PC-3 (cell line): ENCODE data around the gene SNAP47. TPM values are rescaled to one million over a fixed set of nuclear protein-coding genes. Genes with fewer than 3 reads are reported as not detected.

Source experiments
- ATAC-seq: fragments of 200-7000 bp; cut with Tn5 transposase; 2 replicates; pipeline ENCODE4 v1.9.1; 2020; ENCODE audit warnings: mild to moderate bottlenecking, moderate library complexity
- BruUV-seq: library from RNA; stranded (reverse); fragments of 400-500 nt; replicated peaks from 2 replicates; lab custom pipeline; 2021; lab: Mats Ljungman, UMichigan
- CTCF ChIA-PET: fragments of 300-600 bp; sonication (Branson Sonifier 250); formaldehyde crosslinking; loops from one replicate; lab custom pipeline; 2022; ENCODE audit warnings: antibody characterized with exemption; lab: Charles Lee
- POLR2A ChIA-PET: fragments of 300-600 bp; sonication (Branson Sonifier 250); formaldehyde crosslinking; loops from one replicate; lab custom pipeline; 2022; ENCODE audit warnings: antibody characterized with exemption; ENCODE audit not compliant: unreplicated experiment; lab: Charles Lee
- DNase-seq: peaks from one replicate; pipeline ENCODE4 v3.0.0-alpha.2; 2015
- H2AFZ ChIP-seq: fragments of 300-600 bp; sonication (generic); 2 replicates; pipeline ENCODE4 v1.6.0; 2016; ENCODE audit warnings: antibody characterized with exemption, low read length
- H3F3A ChIP-seq: fragments of 300-600 bp; sonication (generic); one replicate; pipeline ENCODE4 v1.6.0; 2017; ENCODE audit warnings: antibody characterized with exemption, low read length, control low read depth, mild to moderate bottlenecking; ENCODE audit not compliant: unreplicated experiment
- H3K27ac ChIP-seq: fragments of 300-600 bp; sonication (generic); 2 replicates; pipeline ENCODE4 v1.5.1; 2016; ENCODE audit warnings: mild to moderate bottlenecking, low read length
- H3K27me3 ChIP-seq: fragments of 300-600 bp; sonication (generic); 2 replicates; pipeline ENCODE4 v1.6.1; 2016; ENCODE audit warnings: low read length, mixed read lengths
- H3K36me3 ChIP-seq: fragments of 300-600 bp; sonication (generic); 2 replicates; pipeline ENCODE4 v1.6.1; 2016; ENCODE audit warnings: low read depth, mixed run types, low read length, mixed read lengths
- H3K4me1 ChIP-seq: fragments of 300-600 bp; sonication (generic); 2 replicates; pipeline ENCODE4 v1.5.1; 2016; ENCODE audit warnings: low read length; ENCODE audit not compliant: insufficient read depth
- H3K4me2 ChIP-seq: fragments of 300-600 bp; sonication (generic); 2 replicates; pipeline ENCODE4 v1.6.0; 2016; ENCODE audit warnings: low read length
- H3K4me3 ChIP-seq: fragments of 300-600 bp; sonication (generic); 2 replicates; pipeline ENCODE4 v1.5.1; 2016; ENCODE audit warnings: mild to moderate bottlenecking, low read length, mixed read lengths
- H3K79me2 ChIP-seq: fragments of 300-600 bp; sonication (generic); 2 replicates; pipeline ENCODE4 v1.6.1; 2017; ENCODE audit warnings: low read length, mixed read lengths
- H3K9ac ChIP-seq: fragments of 300-600 bp; sonication (generic); 2 replicates; pipeline ENCODE4 v1.6.0; 2016; ENCODE audit warnings: mild to moderate bottlenecking, low read length
- H3K9me2 ChIP-seq: fragments of 300-600 bp; sonication (generic); replicated peaks from 2 replicates; pipeline ENCODE4 v1.6.1; 2016; ENCODE audit warnings: mixed run types, low read length, mixed read lengths
- H3K9me3 ChIP-seq: fragments of 300-600 bp; sonication (generic); 2 replicates; pipeline ENCODE4 v1.6.1; 2016; ENCODE audit warnings: low read length, mixed read lengths
- H4K20me1 ChIP-seq: fragments of 300-600 bp; sonication (generic); 2 replicates; pipeline ENCODE4 v1.6.1; 2016; ENCODE audit warnings: low read length, mixed read lengths
- EZH2 ChIP-seq: fragments of 300-600 bp; sonication (generic); IDR thresholded peaks from one replicate; pipeline ENCODE4 v1.6.1; 2017; ENCODE audit warnings: antibody characterized with exemption, mild to moderate bottlenecking, low read length; ENCODE audit not compliant: unreplicated experiment
- EZH2phosphoT487 ChIP-seq: fragments of 300-600 bp; sonication (generic); IDR thresholded peaks from 2 replicates; pipeline ENCODE4 v1.6.1; 2018; ENCODE audit warnings: mild to moderate bottlenecking, antibody characterized with exemption, low read length, borderline replicate concordance
- intact Hi-C: fragments of 100-400 bp; cut with micrococcal nuclease; formaldehyde crosslinking; loops from 2 replicates; pipeline ENCODE4 v1.9.0; 2023
- total RNA-seq: library from RNA; depleted of rRNA; stranded (reverse); fragments of >200 nt; gene quantifications from 2 replicates; pipeline ENCODE4 v1.2.3, GENCODE V29; 2014
- TF ChIP-seq, protein P1 (sequence below): fragments of 300-600 bp; sonication (generic); conservative IDR thresholded peaks from 2 replicates; pipeline ENCODE4 v1.5.1; 2017; ENCODE audit warnings: antibody characterized with exemption, low read depth, mild to moderate bottlenecking, low read length

Gene SNAP47
- total RNA-seq, 1 experiment from 2014 or later: 123 TPM

DNA sequence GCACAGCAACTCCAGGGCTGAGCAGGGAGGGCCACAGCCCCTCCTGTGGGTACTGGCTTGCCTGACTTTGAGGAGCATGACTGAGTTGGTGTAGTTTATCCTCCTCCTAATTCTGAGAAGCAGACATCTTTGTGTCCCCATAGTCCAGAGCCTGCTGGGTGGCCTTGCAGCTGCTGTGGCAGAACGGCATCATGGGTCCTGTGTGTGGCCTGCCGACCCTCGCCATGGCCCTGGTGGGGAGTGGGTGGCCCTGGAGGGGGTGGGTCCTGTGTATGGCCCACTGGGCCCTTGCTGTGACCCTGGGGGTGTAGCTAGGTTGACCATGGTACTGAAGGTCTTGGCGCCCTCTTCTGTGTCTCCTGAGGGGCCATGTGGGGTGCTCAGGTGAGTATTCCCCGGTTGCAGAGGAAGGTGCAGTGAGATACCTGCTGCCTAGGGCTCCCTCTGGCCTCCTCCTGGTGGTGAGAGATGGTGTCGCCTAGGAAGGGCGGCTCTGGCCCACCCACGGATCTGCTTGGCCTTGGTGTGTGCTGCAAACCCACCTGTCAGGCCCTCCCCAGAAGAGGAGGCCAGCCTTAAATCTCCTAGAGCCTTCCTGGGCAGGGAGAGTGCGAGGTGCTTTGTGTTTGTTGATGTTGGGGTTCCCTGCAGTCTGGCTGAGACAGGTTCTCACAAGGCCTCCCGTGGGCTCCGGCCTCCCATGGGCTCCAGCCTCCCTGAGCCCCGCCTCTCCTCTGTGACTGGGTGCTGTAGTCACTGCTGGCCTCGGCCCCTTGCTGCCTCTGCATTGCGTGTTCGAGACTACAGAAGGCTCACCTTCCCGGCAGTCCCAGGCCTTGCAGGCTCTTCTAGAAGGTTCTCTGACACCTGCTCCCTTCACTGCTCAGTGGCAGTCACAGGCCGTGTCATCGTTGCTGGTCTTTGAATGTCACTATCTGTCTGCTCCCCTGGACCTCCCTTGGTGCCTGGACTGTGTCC lies 7.8 kb downstream of the SNAP47 start:
- no TSS peak for BruUV-seq
- intact Hi-C loops: no loop called here
- Histone ChIP-seq H3K27ac (no peak overlapping the region), H3K4me2 (no peak overlapping the region), H3K36me3 (peaks cover 3% of the 10 kb centered on the region; the same call in 1 of the 2 replicates), H3K9me2 (no peaks in the 10 kb centered on the region), H3K27me3 (no peaks in the 10 kb centered on the region), H3K9ac (no peak overlapping the region), H2AFZ (no peak overlapping the region), H3F3A (no peaks in the 10 kb centered on the region), H3K4me3 (no peak overlapping the region), H4K20me1 (peaks cover 24% of the 10 kb centered on the region; the same call in 1 of the 2 replicates), H3K79me2 (peaks cover 97% of the 10 kb centered on the region), H3K4me1 (no peaks in the 10 kb centered on the region), H3K9me3 (no peaks in the 10 kb centered on the region)
- ATAC-seq: peak; percentile 41; the same call in 1 of the 2 replicates
- ChIA-PET POLR2A (no interaction called here), CTCF (no interaction called here)
- no peak for DNase-seq
- TF ChIP-seq EZH2phosphoT487 (no peak), EZH2 (no peak)
- TF ChIP-seq, protein P1, sequence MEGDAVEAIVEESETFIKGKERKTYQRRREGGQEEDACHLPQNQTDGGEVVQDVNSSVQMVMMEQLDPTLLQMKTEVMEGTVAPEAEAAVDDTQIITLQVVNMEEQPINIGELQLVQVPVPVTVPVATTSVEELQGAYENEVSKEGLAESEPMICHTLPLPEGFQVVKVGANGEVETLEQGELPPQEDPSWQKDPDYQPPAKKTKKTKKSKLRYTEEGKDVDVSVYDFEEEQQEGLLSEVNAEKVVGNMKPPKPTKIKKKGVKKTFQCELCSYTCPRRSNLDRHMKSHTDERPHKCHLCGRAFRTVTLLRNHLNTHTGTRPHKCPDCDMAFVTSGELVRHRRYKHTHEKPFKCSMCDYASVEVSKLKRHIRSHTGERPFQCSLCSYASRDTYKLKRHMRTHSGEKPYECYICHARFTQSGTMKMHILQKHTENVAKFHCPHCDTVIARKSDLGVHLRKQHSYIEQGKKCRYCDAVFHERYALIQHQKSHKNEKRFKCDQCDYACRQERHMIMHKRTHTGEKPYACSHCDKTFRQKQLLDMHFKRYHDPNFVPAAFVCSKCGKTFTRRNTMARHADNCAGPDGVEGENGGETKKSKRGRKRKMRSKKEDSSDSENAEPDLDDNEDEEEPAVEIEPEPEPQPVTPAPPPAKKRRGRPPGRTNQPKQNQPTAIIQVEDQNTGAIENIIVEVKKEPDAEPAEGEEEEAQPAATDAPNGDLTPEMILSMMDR: peak; percentile 38; the same call in 1 of the 2 replicates

DNA sequence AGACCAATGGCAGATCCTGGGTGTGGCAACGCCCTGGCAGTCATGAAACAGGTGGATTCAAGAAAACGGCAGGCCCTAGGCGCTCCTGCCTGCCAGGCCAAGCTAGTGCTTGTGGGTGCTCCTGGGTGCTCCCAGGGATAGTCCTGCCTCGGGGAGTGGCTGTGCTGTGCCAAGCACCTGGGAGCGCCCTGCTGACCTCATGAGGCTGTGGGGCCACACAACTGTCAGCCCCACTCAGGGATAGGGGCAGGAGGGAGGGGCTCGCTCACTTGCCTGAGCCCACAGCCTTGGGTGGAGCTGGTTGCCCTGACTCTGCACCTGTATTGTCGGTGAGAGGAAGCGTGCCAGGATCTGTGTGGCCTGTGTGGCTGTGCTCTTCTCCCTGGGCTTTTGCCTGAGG lies 9.4 kb downstream of the SNAP47 start:
- H3K36me3 ChIP-seq: no peaks in the 10 kb centered on the region; the same call in 1 of the 2 replicates
- H3K79me2 ChIP-seq: peaks cover 97% of the 10 kb centered on the region
- DNase-seq: no peak
- H3K9me3 ChIP-seq: no peaks in the 10 kb centered on the region
- H3K4me2 ChIP-seq: no peak overlapping the region
- no peak overlapping the region for H3K4me3 ChIP-seq
- no peak overlapping the region for H2AFZ ChIP-seq
- intact Hi-C loops: no loop called here
- H3K27ac ChIP-seq: no peak overlapping the region
- no peaks in the 10 kb centered on the region for H3K9me2 ChIP-seq
- H3K9ac ChIP-seq: no peak overlapping the region
- no peaks in the 10 kb centered on the region for H3K4me1 ChIP-seq
- ATAC-seq: no peak
- H3F3A ChIP-seq: no peaks in the 10 kb centered on the region
- peaks cover 24% of the 10 kb centered on the region; the same call in 1 of the 2 replicates for H4K20me1 ChIP-seq
- no peaks in the 10 kb centered on the region for H3K27me3 ChIP-seq
- TF ChIP-seq EZH2phosphoT487: no peak
- no peak for TF ChIP-seq EZH2
- TF ChIP-seq, protein P1: no peak
- no TSS peak for BruUV-seq
- CTCF ChIA-PET: no interaction called here
- POLR2A ChIA-PET: interaction anchor here (0.6 kb wide), 1 partner anchor 203 kb away, joined by 10 read pairs; no protein-coding TSS in a partner anchor
